Measurements from ENCODE around the gene MMGT1. TPM values are rescaled to one million over a fixed set of nuclear protein-coding genes. Genes with fewer than 3 reads are reported as not detected.

The MMGT1 gene
- 10 to 100 TPM; 11.6 to 17.4 TPM for total RNA-seq

DNA sequence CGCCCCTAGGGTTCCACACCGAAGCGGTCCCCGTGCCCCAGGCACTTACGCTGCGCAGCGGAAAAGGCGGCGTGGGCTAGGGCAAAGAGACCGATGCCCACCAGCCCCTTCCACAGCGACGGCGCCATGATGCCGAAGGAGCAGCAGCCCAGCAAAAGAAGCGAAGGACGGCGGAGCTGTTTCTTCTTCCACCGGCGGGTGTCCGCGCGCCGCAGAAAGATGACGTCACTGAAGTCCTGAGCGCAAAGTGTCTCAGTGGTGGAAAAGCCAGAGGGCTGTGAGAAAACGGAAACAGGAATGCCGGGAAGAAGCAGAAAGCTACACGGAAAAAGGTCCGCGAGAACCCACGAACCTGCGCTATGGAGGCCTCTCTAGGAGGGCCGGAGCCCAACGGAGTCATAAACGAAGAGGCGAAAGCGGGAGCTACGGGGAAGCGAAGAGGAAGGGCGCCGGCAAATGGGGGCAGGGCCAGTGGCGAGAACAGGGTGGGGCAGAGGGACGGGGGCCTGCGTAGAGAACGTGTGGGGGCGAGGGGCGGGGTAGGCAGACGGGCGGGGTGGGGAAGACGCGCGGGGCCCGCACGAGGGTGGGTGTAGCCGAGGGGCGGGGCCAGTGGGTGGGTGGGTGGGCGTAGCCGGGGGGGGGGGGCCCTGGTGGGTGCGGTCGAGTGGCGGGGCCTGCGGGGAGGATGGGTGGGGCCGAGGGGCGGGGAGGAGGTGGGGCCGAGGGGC lies at the start of gene MMGT1:
MMGT1 (minus strand) TSS at position 441 of the 731 bp plus-strand sequence; CDS start at position 128, 313 bp downstream.
- Mint-ChIP-seq H3K36me3 (peaks cover 1% of the 10 kb centered on the region), H3K27me3 (no peaks in the 10 kb centered on the region), H3K4me1 (peaks cover 43% of the 10 kb centered on the region), H3K4me3 (peak within 1 kb of the TSS; percentile 92), H3K9me3 (ENCODE audit: low read depth) (no peaks in the 10 kb centered on the region), H3K27ac (peak within 1 kb of the TSS; percentile 96)
- CTCF ChIA-PET: interaction anchor here (1.2 kb wide), 2 partner anchors 13 to 54 kb away, joined by 3 to 8 read pairs; no protein-coding TSS in a partner anchor
- DNase-seq (peak; percentile 90), ATAC-seq (peak; percentile 93)

GRCh38 chrX:136021903-136022302 lies 48.1 kb upstream of the MMGT1 start:
- H3K9me3 Mint-ChIP-seq (ENCODE audit: low read depth): no peaks in the 10 kb centered on the region
- CTCF ChIA-PET: no interaction called here
- H3K36me3 Mint-ChIP-seq: peaks cover 20% of the 10 kb centered on the region
- H3K4me3 Mint-ChIP-seq: no peak overlapping the region
- ATAC-seq (no peak), DNase-seq (no peak)
- H3K4me1 Mint-ChIP-seq: peaks cover 8% of the 10 kb centered on the region
- H3K27me3 Mint-ChIP-seq: no peaks in the 10 kb centered on the region
- no peak overlapping the region for H3K27ac Mint-ChIP-seq

DNA sequence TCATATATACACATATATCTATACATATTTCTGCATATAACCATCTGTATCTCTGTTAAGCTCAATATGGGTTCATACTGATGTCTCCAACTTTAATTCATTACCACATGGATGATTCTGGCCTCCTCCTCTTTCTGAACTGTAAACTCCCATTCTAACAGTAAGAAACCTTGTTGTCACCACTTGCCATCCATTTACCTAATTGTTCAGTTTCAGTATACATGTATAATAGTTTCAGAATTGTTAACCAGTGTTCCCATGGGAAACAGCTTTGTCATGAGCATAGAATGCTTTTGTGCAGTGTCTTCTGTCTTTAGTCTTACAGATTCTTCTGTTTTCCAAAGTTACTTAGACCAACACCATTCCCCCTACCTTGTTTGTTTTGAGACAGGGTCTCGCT lies 47.4 kb upstream of the MMGT1 start:
- no peak for ATAC-seq
- peaks cover 8% of the 10 kb centered on the region for H3K4me1 Mint-ChIP-seq
- H3K27me3 Mint-ChIP-seq: no peaks in the 10 kb centered on the region
- no peaks in the 10 kb centered on the region for H3K9me3 Mint-ChIP-seq (ENCODE audit: low read depth)
- H3K36me3 Mint-ChIP-seq: peaks cover 20% of the 10 kb centered on the region
- no peak overlapping the region for H3K27ac Mint-ChIP-seq
- no peak for DNase-seq
- CTCF ChIA-PET: no interaction called here
- no peak overlapping the region for H3K4me3 Mint-ChIP-seq

- H3K27me3 Mint-ChIP-seq: no peaks in the 10 kb centered on the region
- peaks cover 8% of the 10 kb centered on the region for H3K4me1 Mint-ChIP-seq
- ATAC-seq (no peak), DNase-seq (no peak)
- no peak overlapping the region for H3K27ac Mint-ChIP-seq
- no peaks in the 10 kb centered on the region for H3K9me3 Mint-ChIP-seq (ENCODE audit: low read depth)
- CTCF ChIA-PET: no interaction called here
- no peak overlapping the region for H3K4me3 Mint-ChIP-seq
- peaks cover 19% of the 10 kb centered on the region for H3K36me3 Mint-ChIP-seq
These were observed 45.4 kb upstream of the MMGT1 start for GRCh38 chrX:136019226-136019625.

- Mint-ChIP-seq H3K27me3 (no peaks in the 10 kb centered on the region), H3K27ac (no peak overlapping the region), H3K36me3 (peaks cover 20% of the 10 kb centered on the region), H3K9me3 (ENCODE audit: low read depth) (no peaks in the 10 kb centered on the region), H3K4me1 (peaks cover 8% of the 10 kb centered on the region), H3K4me3 (no peak overlapping the region)
- CTCF ChIA-PET: no interaction called here
- no peak for ATAC-seq
- no peak for DNase-seq
These were observed 43.1 kb upstream of the MMGT1 start for GRCh38 chrX:136016881-136017280.

DNA sequence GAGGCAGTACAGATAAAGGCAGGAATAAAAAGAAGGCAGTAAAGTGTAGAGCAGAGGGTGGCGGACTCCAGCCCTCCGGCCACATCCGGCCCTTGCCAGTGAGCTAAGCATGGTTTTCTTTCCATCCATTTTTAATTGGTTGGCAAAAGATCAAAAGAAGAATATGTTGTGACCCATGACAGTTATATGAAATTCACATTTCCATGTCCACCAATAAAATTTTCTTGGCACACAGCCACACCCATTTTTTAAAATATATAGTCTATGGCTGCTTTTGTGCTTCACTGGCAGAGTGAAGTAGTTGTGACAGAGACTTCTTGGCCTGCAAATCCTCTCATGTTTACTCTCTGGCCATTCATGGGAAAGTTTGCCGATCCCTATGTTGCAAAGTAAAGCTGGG lies 41.2 kb upstream of the MMGT1 start:
- H3K27ac Mint-ChIP-seq: no peak overlapping the region
- CTCF ChIA-PET: no interaction called here
- no peaks in the 10 kb centered on the region for H3K4me1 Mint-ChIP-seq
- no peak for ATAC-seq
- no peak for DNase-seq
- H3K27me3 Mint-ChIP-seq: no peaks in the 10 kb centered on the region
- no peaks in the 10 kb centered on the region for H3K9me3 Mint-ChIP-seq (ENCODE audit: low read depth)
- no peak overlapping the region for H3K4me3 Mint-ChIP-seq
- H3K36me3 Mint-ChIP-seq: peaks cover 17% of the 10 kb centered on the region

DNA sequence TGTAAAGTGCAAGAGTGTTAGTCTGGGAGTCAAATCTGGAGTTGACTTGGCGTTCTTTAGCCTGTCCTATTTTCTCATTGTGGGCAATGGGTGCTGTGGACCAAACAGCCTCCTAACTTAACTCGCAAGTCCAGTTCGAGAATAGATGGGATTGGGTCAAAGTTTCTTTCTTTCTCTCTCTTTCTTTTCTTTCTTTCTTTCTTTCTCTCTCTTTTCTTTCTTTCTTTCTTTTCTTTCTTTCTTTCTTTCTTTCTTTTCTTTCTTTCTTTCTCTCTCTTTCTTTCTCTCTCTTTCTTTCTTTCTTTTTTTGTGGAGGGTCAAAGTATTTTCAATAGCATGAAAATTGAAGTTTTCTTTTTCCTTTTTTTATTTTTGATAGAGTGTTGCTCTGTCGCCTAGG lies 14.5 kb upstream of the MMGT1 start:
- no peaks in the 10 kb centered on the region for H3K9me3 Mint-ChIP-seq (ENCODE audit: low read depth)
- H3K27ac Mint-ChIP-seq: no peak overlapping the region
- CTCF ChIA-PET: no interaction called here
- ATAC-seq: no peak
- H3K27me3 Mint-ChIP-seq: no peaks in the 10 kb centered on the region
- H3K4me1 Mint-ChIP-seq: peaks cover 35% of the 10 kb centered on the region
- DNase-seq: no peak
- peaks cover 15% of the 10 kb centered on the region for H3K36me3 Mint-ChIP-seq
- H3K4me3 Mint-ChIP-seq: no peak overlapping the region

GRCh38 chrX:135985973-135986310 lies 12.2 kb upstream of the MMGT1 start:
- Mint-ChIP-seq H3K4me3 (peak overlapping the region; percentile 87), H3K36me3 (peaks cover 5% of the 10 kb centered on the region), H3K4me1 (peaks cover 34% of the 10 kb centered on the region), H3K27me3 (no peaks in the 10 kb centered on the region), H3K9me3 (ENCODE audit: low read depth) (no peaks in the 10 kb centered on the region), H3K27ac (peak overlapping the region; percentile 84)
- ATAC-seq (no peak), DNase-seq (no peak)
- CTCF ChIA-PET: interaction anchor here (1.9 to 2.1 kb wide), 2 partner anchors 12 to 14 kb away, joined by 5 to 8 read pairs; partner anchors contain the start of gene MMGT1

DNA sequence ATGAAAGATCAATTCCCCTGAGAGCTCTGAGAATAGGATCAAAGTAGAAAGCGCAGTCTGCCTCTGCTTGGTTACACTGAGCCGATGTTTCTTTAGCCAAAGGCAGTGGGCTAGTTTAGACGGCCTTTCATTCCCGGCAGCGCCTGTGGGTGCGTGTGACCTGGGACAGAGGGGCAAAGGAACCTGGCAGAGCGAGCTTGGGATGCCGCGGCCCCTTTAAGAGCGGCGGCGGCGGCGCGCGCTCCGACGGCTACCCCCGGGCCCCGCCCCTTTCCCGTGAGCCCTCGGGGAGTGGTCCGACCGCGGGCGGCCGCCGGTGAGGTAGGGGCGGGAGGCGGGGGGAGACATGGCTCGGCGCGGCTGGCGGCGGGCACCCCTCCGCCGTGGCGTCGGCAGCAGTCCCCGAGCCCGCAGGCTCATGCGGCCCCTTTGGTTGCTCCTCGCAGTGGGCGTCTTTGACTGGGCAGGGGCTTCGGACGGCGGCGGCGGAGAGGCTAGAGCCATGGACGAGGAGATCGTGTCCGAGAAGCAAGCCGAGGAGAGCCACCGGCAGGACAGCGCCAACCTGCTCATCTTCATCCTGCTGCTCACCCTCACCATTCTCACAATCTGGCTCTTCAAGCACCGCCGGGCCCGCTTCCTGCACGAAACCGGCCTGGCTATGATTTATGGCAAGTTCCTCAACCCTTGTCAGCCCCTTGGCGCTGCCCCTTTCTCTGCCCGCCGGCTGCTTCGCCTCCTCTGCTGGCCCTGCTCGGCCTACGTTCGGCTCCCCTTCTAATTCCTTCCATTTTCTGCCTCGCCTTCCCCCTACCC lies 11.6 kb upstream of the MMGT1 start, which contains the start of gene SLC9A6:
SLC9A6 (plus strand) TSS at position 279 of the 816 bp plus-strand sequence; CDS start at position 503, 224 bp downstream.
- Mint-ChIP-seq H3K27me3 (no peaks in the 10 kb centered on the region), H3K36me3 (peaks cover 3% of the 10 kb centered on the region), H3K27ac (peak within 1 kb of the TSS; percentile 89), H3K4me3 (peak within 1 kb of the TSS; percentile 87), H3K4me1 (peaks cover 35% of the 10 kb centered on the region), H3K9me3 (ENCODE audit: low read depth) (no peaks in the 10 kb centered on the region)
- DNase-seq: peak; percentile 75
- peak; percentile 90 for ATAC-seq
- CTCF ChIA-PET: interaction anchor here (1.0 to 1.9 kb wide), 2 partner anchors 11 to 14 kb away, joined by 5 read pairs; no protein-coding TSS in a partner anchor

GRCh38 chrX:135984791-135985156 lies 11.0 kb upstream of the MMGT1 start:
- Mint-ChIP-seq H3K4me1 (peaks cover 35% of the 10 kb centered on the region), H3K27ac (peak overlapping the region; percentile 89), H3K4me3 (peak overlapping the region; percentile 80), H3K9me3 (ENCODE audit: low read depth) (no peaks in the 10 kb centered on the region), H3K27me3 (no peaks in the 10 kb centered on the region), H3K36me3 (peaks cover 3% of the 10 kb centered on the region)
- DNase-seq (no peak), ATAC-seq (peak; percentile 7)
- CTCF ChIA-PET: interaction anchor here (1.0 kb wide), 1 partner anchor 12 kb away, joined by 5 read pairs; no protein-coding TSS in a partner anchor

DNA sequence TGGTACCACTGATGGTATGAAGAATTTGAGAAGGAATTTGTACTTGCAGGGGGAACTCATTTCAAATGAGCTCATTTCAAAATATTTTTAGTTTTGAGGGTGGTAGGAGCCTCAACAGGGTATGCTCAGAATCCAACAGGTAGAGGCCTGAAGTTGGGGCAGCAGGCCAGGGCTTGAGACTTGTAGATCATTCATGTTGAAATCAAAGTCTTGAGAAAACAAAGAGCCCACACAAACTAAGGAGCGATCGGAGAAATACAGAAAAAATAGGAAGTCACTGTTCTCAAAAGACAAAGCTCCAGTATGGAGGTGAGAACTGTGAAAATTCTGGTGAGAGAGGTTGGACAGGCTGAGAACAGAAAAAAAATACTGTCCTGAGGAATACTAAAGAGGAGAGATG lies 10.5 kb upstream of the MMGT1 start:
- DNase-seq (no peak), ATAC-seq (no peak)
- H3K36me3 Mint-ChIP-seq: no peaks in the 10 kb centered on the region
- H3K4me1 Mint-ChIP-seq: peaks cover 35% of the 10 kb centered on the region
- H3K27ac Mint-ChIP-seq: peak overlapping the region; percentile 89
- H3K4me3 Mint-ChIP-seq: peak overlapping the region; percentile 80
- CTCF ChIA-PET: no interaction called here
- no peaks in the 10 kb centered on the region for H3K9me3 Mint-ChIP-seq (ENCODE audit: low read depth)
- H3K27me3 Mint-ChIP-seq: no peaks in the 10 kb centered on the region

DNA sequence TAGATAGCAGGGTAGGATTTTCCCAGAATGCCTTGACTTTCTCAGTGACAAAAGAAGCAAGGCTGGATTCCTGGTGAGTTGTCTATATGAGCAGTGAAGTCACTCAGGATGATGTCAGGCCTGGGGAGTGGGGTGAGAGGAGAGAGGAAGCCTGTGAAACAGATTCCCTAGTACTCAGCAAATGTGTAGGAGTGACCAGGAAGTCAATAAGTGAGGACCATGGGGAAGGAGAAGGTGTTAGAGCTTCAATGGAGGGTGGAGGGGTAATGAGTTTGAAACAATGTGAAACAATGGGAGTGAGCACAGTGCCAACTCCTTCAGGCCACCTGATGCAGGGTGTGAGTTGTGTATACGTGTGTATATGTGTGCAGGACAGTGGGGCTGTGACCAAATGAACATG lies 9.1 kb upstream of the MMGT1 start:
- Mint-ChIP-seq H3K9me3 (ENCODE audit: low read depth) (no peaks in the 10 kb centered on the region), H3K4me1 (peaks cover 40% of the 10 kb centered on the region), H3K27me3 (no peaks in the 10 kb centered on the region), H3K4me3 (peak overlapping the region; percentile 17), H3K27ac (peak overlapping the region; percentile 89), H3K36me3 (no peaks in the 10 kb centered on the region)
- ATAC-seq: no peak
- CTCF ChIA-PET: no interaction called here
- no peak for DNase-seq

DNA sequence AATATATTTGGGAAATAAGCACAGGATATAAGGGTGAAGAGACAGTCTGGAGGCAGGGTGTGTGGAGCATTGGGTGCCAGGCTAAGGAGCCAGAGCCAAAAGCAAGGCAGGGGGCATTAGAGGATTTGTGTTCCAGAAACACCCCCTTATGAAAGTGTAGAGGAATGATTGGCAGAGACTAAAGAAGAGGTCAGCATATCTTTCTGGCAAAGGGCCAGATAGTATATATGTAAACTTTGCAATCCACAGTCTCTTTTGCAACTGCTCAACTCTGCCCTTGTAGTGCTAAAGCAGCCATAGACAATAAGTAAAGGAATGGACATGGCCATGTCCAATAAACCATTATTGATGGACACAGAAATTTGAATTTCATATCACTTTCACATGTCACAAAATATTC lies 7.9 kb upstream of the MMGT1 start:
- Mint-ChIP-seq H3K4me3 (no peak overlapping the region), H3K9me3 (ENCODE audit: low read depth) (no peaks in the 10 kb centered on the region), H3K4me1 (peaks cover 49% of the 10 kb centered on the region), H3K36me3 (no peaks in the 10 kb centered on the region), H3K27me3 (no peaks in the 10 kb centered on the region), H3K27ac (no peak overlapping the region)
- no peak for DNase-seq
- CTCF ChIA-PET: no interaction called here
- ATAC-seq: no peak

DNA sequence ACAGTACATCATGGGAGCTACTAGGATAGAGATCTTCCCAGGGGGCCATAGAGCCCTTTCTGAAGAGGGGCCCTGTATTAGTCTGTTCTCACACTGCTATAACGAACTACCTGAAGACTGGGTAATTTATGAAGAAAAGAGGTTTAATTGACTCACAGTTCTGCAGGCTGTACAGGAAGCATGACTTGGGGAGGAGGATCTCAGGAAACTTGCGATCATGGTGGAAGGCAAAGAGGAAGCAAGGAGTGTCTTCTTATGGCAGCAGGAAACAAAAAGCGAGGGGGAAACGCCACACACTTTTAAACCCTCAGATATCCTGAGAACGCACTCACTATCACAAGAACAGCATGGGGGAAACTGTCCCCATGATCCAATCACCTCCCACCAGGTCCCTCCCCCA lies 7.2 kb upstream of the MMGT1 start:
- Mint-ChIP-seq H3K36me3 (no peaks in the 10 kb centered on the region), H3K9me3 (ENCODE audit: low read depth) (no peaks in the 10 kb centered on the region), H3K4me1 (peaks cover 47% of the 10 kb centered on the region), H3K4me3 (no peak overlapping the region), H3K27me3 (no peaks in the 10 kb centered on the region), H3K27ac (no peak overlapping the region)
- CTCF ChIA-PET: no interaction called here
- ATAC-seq (no peak), DNase-seq (no peak)

Data from activated CD8-positive, alpha-beta memory T cell treated with anti-CD3 and anti-CD28 coated beads, Interleukin-2, amount 10 ng/mL, durations not matched to agents 7 days and 5 days (primary cell).